ENCODE results near the gene DGKH. TPM values are rescaled to one million over a fixed set of nuclear protein-coding genes. Genes with fewer than 3 reads are reported as not detected.

The DGKH gene
- total RNA-seq, 1 donor from 2014 or later, result 45.1 TPM

- no peak overlapping the region for H3K27ac Mint-ChIP-seq (ENCODE audit: unreplicated experiment)
- H3K4me1 Mint-ChIP-seq (ENCODE audit: unreplicated experiment), result no peaks in the 10 kb centered on the region
- no peak overlapping the region for H3K4me3 Mint-ChIP-seq (ENCODE audit: unreplicated experiment)
- DNase-seq (ENCODE audit: low spot score), result no peak
- H3K36me3 Mint-ChIP-seq (ENCODE audit: low read depth, unreplicated experiment), result peaks cover 24% of the 10 kb centered on the region
- no peaks in the 10 kb centered on the region for H3K27me3 Mint-ChIP-seq (ENCODE audit: unreplicated experiment)
- no peaks in the 10 kb centered on the region for H3K9me3 Mint-ChIP-seq (ENCODE audit: unreplicated experiment)
- TF ChIP-seq CTCF (IDR thresholded peaks at IDR 0.05; ENCODE audit: unreplicated experiment), result no peak
These were observed 140.6 kb downstream of the DGKH start for GRCh38 chr13:42189061-42189460.

- TF ChIP-seq CTCF (IDR thresholded peaks at IDR 0.05; ENCODE audit: unreplicated experiment), result no peak
- no peaks in the 10 kb centered on the region for H3K9me3 Mint-ChIP-seq (ENCODE audit: unreplicated experiment)
- no peaks in the 10 kb centered on the region for H3K27me3 Mint-ChIP-seq (ENCODE audit: unreplicated experiment)
- DNase-seq (ENCODE audit: low spot score), result no peak
- H3K27ac Mint-ChIP-seq (ENCODE audit: unreplicated experiment), result no peak overlapping the region
- no peak overlapping the region for H3K4me3 Mint-ChIP-seq (ENCODE audit: unreplicated experiment)
- peaks cover 29% of the 10 kb centered on the region for H3K36me3 Mint-ChIP-seq (ENCODE audit: low read depth, unreplicated experiment)
- H3K4me1 Mint-ChIP-seq (ENCODE audit: unreplicated experiment), result no peaks in the 10 kb centered on the region
These were observed 142.1 kb downstream of the DGKH start for GRCh38 chr13:42190529-42190928.

GRCh38 chr13:42211704-42212464 lies 163.4 kb downstream of the DGKH start:
- DNase-seq (ENCODE audit: low spot score), result no peak
- H3K4me3 Mint-ChIP-seq (ENCODE audit: unreplicated experiment), result no peak overlapping the region
- no peaks in the 10 kb centered on the region for H3K9me3 Mint-ChIP-seq (ENCODE audit: unreplicated experiment)
- no peak for TF ChIP-seq CTCF (IDR thresholded peaks at IDR 0.05; ENCODE audit: unreplicated experiment)
- H3K27me3 Mint-ChIP-seq (ENCODE audit: unreplicated experiment), result peaks cover 5% of the 10 kb centered on the region
- H3K27ac Mint-ChIP-seq (ENCODE audit: unreplicated experiment), result no peak overlapping the region
- peaks cover 36% of the 10 kb centered on the region for H3K36me3 Mint-ChIP-seq (ENCODE audit: low read depth, unreplicated experiment)
- H3K4me1 Mint-ChIP-seq (ENCODE audit: unreplicated experiment), result no peaks in the 10 kb centered on the region

GRCh38 chr13:42214446-42214845 lies 166.0 kb downstream of the DGKH start:
- TF ChIP-seq CTCF (IDR thresholded peaks at IDR 0.05; ENCODE audit: unreplicated experiment), result no peak
- peaks cover 33% of the 10 kb centered on the region for H3K36me3 Mint-ChIP-seq (ENCODE audit: low read depth, unreplicated experiment)
- DNase-seq (ENCODE audit: low spot score), result no peak
- H3K9me3 Mint-ChIP-seq (ENCODE audit: unreplicated experiment), result no peaks in the 10 kb centered on the region
- no peak overlapping the region for H3K27ac Mint-ChIP-seq (ENCODE audit: unreplicated experiment)
- H3K27me3 Mint-ChIP-seq (ENCODE audit: unreplicated experiment), result peaks cover 5% of the 10 kb centered on the region
- no peak overlapping the region for H3K4me3 Mint-ChIP-seq (ENCODE audit: unreplicated experiment)
- H3K4me1 Mint-ChIP-seq (ENCODE audit: unreplicated experiment), result no peaks in the 10 kb centered on the region

GRCh38 chr13:42215578-42216421 lies 167.4 kb downstream of the DGKH start:
- Mint-ChIP-seq H3K9me3 (ENCODE audit: unreplicated experiment) (no peaks in the 10 kb centered on the region), H3K27ac (ENCODE audit: unreplicated experiment) (no peak overlapping the region), H3K4me3 (ENCODE audit: unreplicated experiment) (no peak overlapping the region), H3K4me1 (ENCODE audit: unreplicated experiment) (no peaks in the 10 kb centered on the region), H3K36me3 (ENCODE audit: low read depth, unreplicated experiment) (peaks cover 26% of the 10 kb centered on the region), H3K27me3 (ENCODE audit: unreplicated experiment) (peaks cover 5% of the 10 kb centered on the region)
- DNase-seq (ENCODE audit: low spot score), result peak; percentile 39
- TF ChIP-seq CTCF (IDR thresholded peaks at IDR 0.05; ENCODE audit: unreplicated experiment), result peak; percentile 33

Data from endothelial cell (in vitro differentiated cells).